Kidney glomerular epithelial cell (primary cell): ENCODE results near the gene AHCYL1.

Experiments used
- DNase-seq: peaks from one replicate; lab custom pipeline; 2025; lab: John Stamatoyannopoulos, UW

AHCYL1 gene

DNA sequence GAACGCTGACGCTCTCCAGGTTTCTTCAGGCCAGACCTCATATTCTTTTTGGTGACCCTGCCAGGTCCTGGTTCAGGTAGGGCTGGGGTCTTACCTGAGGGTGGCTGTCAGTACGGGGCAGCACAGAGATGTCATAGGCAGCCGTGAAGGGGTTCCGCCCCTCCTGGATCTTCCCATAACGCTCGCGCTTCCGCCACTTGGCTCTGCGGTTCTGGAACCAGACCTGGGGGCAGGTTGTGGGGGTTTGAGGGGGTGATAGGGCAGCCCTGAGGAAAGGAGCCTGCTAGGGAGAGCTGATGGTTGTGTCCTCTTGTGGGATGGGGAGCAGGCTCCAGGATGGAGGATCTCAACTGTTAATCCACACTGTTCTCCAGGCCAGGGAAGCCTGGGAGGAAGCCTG, 76.8 kb downstream of the AHCYL1 start:
- DNase-seq = no peak

DNA sequence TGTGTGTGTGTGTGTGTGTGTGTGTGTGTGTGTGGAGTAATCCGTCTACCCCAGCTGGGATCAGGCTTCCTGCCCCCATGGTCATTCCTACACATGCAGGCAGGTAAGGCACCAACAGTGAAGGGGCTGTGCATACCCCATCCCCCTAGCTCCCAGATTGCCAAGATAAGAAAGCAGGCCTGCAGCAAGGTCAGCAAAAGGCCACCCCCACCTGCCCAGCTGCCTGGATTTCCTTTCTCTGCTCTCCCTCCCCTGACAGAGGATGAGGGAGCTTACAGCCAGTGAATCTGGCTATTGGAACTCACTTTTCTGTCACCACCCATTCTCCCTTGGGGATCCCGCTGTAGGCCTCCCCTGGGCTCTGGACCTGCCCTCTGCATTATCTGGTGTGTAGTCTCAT, 78.0 kb downstream of the AHCYL1 start:
- no peak for DNase-seq

DNA sequence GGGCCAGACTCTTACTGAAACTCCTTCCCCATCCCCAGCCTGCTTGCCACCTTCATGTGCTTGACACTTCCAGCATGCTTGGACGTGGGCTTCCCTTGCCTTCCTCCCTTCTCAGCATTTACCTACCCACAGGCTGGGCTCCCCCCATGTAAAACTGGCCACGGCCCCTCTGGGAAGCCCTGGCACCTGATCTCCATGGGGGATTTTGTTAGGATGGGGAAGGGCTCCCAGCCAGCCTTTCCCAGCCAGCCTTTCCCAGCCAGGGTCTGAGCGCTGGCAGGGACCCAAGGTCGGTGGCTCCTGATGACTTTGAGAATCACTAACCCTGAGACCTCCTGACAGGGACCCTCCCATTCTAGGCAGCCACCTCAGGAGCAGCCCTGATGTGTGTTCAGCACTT, 79.2 kb downstream of the AHCYL1 start:
- DNase-seq = no peak

- no peak for DNase-seq
These were observed 80.2 kb downstream of the AHCYL1 start for GRCh38 chr1:110064576-110065337.

GRCh38 chr1:110065841-110066240, 81.3 kb downstream of the AHCYL1 start:
- DNase-seq = no peak

DNA sequence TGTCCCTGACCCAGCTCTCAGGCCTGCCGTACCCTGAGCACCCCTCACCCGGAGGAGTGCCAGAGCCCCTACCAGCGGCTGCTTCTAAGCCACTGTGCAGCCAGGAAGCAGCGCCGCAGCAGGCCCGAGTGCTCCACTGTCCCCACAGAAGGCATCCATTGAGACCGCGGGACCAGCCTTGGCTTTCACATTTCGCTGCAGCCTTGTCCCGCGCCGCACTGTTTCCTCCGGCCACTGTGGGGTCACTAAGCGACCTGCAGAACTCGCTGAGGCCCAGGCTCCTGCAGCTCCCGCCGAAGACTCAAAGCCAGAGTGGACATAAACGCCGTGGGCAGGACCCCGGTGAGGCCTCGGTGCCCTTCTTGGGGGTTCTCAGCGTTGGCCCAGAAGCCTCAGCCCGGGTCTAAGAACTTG, 82.9 kb downstream of the AHCYL1 start:
- DNase-seq = no peak

DNA sequence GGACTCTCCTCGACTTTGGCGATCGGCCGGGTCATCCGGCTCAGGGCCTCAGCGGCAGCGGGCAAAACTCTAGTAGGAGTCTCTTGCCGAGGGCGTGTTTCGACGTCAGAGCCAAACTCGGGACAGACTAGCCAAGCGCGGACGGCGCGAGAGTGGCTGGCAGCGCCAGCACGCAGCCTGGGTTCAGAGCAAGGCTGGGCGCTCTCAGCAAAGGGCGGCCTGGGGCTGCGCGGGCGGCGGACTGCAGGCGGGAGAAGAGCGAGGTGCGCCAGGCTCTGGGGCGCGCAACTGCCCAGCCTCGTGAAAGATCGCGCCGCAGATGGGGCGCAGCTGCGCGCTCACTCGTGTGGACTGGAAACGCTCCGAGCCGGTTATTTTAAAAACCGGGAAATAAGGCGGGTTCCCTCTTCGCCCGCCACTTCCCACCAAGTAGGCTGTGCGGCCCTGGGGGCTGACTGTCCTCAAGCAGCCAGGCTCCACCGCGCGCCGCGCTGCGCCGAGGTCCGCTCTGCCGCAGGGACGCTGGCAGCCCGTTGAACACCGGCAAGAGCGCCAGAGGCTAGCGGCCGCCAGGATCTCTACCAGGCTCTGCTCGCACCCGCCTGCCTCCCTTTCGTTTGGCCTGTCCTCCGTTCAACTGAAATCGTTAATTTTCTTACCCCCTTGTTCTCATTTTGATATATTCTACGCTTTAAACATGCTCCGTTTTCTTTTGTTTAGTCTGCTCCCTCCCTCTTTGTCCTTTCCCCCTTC, 83.5 kb downstream of the AHCYL1 start:
- DNase-seq = no peak

GRCh38 chr1:110068646-110069403, 84.3 kb downstream of the AHCYL1 start:
- no peak for DNase-seq

- DNase-seq = no peak
These were observed 85.1 kb downstream of the AHCYL1 start for GRCh38 chr1:110069404-110070281.

- DNase-seq = no peak
These were observed 85.7 kb downstream of the AHCYL1 start for GRCh38 chr1:110070282-110070669.

GRCh38 chr1:110070671-110071242, 86.2 kb downstream of the AHCYL1 start, which contains the start of gene ALX3:
TSS of gene ALX3 (minus strand) at chr1:110070672. CDS start at chr1:110070612, 60 bp downstream.
- DNase-seq = no peak
